ENCODE results near the gene UTRN.

The UTRN gene

DNA sequence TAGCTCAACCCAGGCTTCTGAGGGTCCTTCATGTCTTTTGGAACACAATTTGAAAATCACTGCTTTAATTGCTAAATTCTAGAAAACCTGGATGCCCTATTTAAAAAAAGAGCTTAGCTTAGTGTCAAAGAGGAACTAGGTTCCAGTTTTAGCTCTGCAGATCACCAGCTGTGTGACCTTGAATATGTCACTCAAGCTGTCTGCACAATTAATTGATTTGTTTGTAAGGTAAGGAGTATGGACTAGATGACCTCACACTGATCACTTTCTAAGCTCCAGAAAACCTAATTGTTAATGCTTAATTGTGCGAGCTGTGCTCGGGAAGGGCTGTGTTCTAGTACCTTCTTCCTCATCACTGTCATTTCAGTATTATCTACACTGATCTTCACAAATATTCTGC lies 26.2 kb downstream of the UTRN start:
- DNase-seq (ENCODE audit: low read depth in 2 of 2, low spot score in 1 of 2) = no peak

DNA sequence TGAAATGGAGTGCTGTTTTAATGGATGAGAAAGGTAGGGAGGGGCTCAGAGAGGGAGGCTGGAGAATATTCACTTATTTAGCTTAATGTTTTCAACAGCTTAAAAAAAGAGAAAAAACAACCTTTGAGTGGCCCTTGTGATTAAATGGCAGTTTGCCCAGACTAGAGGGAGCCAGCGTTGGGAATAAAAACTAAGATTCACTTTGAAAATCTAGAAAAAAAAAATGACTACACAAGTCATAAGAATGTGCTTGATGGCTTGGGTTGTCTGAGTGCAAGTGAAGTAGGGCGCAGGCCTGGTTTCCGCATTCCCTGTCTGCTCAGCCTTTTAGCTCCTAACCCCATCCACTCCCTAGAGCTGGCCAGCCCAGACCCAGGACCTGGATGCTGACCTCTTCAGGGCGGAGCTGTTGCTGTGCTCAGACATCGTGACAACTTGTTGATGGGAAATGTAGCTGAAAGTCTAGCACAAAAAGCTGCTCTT lies 28.9 kb downstream of the UTRN start:
- no peak for DNase-seq (ENCODE audit: low read depth in 2 of 2, low spot score in 1 of 2)

DNA sequence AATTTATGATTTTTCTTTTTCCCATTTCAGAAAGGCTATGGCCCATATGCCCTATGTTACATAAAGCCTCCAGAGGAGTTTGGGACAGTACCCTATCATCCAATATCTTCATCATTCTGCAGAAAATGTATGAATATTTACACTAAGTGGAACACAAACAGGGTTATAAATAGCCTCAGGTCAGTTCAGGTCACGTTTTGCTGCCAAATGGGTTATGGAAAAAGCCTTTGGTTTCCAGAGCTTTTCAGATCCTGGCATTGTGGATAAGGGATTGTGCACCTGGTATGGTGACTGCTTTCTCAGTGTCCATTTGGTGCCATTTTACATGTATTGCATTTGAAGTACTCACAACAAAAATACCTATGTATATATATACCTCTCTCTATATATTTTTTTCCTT lies 29.4 kb downstream of the UTRN start:
- DNase-seq (ENCODE audit: low read depth in 2 of 2, low spot score in 1 of 2) = no peak

DNA sequence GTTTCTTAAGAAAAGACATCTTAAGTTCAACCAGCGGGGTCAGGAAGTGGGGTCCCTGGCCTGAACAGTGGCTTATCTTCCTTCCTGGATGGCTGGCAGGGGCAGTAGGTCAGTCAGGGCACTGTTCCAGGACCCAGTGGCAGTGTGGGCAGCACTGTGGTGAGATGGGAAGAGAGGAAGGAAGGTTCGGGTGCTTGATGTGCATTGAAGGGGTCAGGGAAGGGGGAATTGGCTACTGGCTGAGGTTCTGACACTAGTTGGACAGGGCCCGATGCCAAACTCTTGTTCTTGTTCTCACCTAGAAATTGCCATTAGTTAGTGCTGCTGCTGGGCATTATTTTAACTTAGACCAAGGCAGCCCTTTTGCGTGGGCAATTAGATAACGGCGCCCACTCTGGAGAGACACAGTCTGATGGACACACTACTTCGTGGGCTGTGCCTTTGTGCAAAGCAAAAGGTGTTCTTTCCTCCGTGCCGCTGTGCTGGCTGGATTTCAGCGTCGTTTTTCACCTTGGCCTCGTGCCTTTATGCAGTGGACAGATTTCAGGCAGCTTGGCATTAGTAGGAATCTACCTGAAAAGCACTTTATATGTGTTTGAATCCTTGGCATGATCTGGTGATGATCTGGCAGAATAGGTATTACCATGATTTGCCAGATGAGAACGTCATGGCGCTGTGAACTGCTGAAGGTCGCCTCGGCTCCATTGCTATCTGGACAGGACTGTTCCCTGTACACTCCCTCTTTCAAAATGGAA lies 30.3 kb downstream of the UTRN start:
- DNase-seq (ENCODE audit: low read depth in 2 of 2, low spot score in 1 of 2) = no peak

- no peak for DNase-seq (ENCODE audit: low read depth in 2 of 2, low spot score in 1 of 2)
Observed at GRCh38 chr6:144315981-144316861, 31.1 kb downstream of the UTRN start.

GRCh38 chr6:144316862-144317195 lies 31.7 kb downstream of the UTRN start:
- no peak for DNase-seq (ENCODE audit: low read depth in 2 of 2, low spot score in 1 of 2)

DNA sequence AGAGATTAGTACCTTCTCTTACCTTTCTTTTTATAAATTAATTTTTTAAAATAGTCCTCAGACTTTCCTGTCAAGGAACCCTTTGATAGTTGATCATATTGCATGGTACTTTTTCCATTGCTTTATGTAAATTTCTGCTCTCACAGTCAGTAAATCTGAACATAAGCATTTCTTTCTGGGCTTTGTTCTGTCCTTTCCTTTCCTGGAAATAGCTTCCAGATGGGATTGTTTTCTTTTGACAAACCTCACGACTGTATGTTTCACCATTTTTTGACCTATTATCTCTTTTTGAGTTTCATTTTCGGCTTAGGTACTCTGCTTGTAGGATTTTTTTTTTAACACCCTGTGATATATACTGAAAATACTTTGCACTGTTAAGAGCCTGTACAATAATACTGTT lies 32.6 kb downstream of the UTRN start:
- DNase-seq (ENCODE audit: low read depth in 2 of 2, low spot score in 1 of 2) = no peak

DNA sequence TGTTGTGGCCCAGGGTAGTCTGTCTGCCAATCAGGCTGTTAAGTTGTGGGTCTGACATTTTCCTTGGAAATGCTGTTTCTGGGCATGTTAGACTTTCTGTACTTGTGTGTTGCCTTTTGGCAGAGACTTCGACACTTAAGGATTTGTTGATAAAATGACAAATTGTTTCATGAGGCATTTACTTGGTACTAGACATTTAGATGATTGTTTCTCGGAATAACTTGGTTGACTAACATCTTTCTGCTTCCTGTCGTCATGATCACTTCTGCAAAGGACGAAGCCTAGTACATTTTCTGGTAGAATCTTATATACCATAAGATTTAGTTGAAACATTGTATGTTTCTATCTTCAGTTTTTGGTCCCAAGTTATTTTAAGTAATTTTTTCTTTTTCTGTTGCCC lies 34.1 kb downstream of the UTRN start:
- no peak for DNase-seq (ENCODE audit: low read depth in 2 of 2, low spot score in 1 of 2)

DNA sequence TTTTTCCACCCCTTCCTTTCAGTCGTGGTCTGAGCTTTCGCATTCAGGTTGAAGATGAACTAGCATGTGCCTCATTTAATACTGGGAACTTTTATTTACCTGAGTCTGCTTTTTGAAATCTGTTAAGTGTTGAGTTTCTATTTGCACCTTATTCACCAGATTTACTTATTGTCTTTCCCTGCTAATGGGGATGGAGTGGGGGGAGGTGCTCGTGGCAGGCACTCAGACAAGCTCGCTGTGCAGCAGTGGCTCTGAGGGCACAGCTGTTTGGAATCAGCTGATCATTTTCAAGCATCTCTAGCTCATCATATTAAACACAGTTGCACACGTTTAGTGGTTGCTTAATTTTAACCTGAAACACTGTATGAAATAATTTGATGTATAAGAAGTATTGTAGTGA lies 35.6 kb downstream of the UTRN start:
- DNase-seq (ENCODE audit: low read depth in 2 of 2, low spot score in 1 of 2) = no peak

GRCh38 chr6:144321839-144322591 lies 36.9 kb downstream of the UTRN start:
- no peak for DNase-seq (ENCODE audit: low read depth in 2 of 2, low spot score in 1 of 2)

DNA sequence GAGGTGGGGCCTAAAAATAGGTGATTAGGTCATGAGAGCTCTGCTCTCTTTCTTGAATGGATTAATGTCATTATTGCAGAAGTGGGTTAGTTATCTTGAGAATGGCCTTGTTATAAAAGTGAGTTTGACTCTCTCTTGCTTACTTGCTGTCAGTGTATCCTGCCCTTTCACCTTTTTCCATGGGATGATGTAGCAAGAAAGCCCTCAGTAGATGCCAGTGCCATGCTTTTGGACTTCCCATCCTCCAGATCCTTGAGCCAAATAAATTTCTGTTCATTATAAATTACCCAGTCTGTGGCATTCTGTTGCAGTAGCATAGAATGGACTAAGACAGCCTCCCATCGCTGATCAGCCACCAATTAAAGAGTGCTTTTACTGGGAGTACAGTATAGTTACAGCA lies 40.1 kb downstream of the UTRN start:
- DNase-seq (ENCODE audit: low read depth in 2 of 2, low spot score in 1 of 2) = no peak

- no peak for DNase-seq (ENCODE audit: low read depth in 2 of 2, low spot score in 1 of 2)
Observed at GRCh38 chr6:144326393-144326792, 41.3 kb downstream of the UTRN start.

GRCh38 chr6:144327081-144327480 lies 41.9 kb downstream of the UTRN start:
- no peak for DNase-seq (ENCODE audit: low read depth in 2 of 2, low spot score in 1 of 2)

DNA sequence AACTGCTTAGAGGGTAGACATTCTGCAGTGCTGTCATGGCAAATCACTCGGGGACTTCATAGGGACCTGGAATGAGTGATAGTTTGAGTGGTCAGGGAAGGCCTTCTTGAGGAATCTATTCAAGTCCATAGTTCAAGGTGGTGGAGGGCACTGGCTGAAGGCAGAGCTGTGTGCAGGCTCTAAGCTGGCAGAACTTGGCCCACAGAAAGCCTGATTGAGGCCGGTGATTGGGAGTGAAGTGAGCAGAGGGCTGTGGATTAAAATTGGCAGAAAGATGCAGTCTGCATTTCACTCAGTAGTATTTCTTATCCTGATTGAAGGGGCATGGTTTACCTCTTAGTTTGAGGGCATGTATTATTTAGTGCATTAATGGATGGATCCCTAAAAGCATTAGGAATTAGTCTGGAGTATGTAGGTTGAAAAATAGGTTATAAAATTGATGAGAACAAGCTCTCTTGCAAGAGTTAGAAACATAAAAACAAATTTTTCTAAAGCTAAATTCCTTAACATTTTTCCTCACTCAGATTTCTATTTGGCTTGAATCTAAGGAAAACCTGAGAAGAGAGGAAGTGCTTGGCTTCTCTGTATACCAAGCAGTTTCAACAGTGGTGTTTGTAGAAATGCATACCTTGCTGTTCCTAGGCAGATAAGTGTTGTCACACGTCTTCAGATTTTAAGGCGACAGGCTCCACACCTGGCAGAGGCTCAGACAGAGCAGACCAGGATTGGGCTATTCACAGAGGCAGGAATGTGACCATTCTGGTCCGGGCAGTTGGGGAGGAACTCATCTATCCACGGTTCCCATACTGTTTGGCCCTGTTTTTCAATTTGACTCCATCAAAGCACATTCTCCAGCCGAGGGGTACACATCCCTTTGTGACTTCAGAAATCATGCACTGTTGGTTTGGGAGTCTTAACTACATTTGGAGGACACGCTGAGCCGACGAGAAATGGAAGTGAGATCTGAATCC lies 45.2 kb downstream of the UTRN start:
- no peak for DNase-seq (ENCODE audit: low read depth in 2 of 2, low spot score in 1 of 2)

DNA sequence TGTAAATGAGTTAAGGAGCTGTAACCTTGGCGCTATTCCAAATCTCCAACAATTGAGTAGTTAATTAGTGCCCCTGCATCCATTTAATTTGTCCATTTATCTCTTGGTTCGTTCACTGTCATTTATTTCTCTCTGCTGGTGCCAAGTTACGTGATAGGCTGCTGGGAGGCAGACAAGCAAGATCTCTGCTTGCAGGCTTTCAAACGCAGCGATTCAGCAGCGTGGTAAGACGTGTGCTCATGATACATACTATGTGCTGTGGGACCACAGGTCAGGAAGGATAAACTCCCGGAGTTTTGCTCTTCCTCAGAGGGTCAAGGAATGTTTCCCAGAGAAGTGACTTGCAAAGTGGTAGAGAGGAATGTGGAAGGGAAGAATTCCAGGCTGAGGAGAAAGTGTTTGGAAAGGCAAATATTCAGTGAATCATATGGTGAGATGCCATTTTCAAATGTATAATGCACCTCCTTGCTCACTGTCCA lies 46.4 kb downstream of the UTRN start:
- DNase-seq (ENCODE audit: low read depth in 2 of 2, low spot score in 1 of 2) = no peak

DNA sequence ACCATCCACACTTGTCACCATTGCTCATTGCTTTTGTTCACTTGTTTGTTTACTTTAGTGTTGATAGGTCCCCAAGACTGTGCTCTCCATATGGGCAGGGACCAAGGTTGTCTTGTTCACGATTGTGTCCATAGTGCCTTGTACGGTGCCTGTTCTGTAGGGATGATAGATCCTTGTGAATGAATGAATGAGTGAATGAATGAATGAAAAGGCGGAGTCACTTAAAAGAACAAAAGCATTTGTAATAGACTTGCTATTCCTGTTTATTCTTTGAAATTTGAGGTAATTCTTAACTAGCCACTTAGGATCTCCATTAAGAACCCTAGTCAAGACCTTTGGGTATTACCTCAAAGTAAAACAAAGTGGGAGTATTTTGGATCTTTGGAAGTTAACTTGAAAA lies 47.0 kb downstream of the UTRN start:
- no peak for DNase-seq (ENCODE audit: low read depth in 2 of 2, low spot score in 1 of 2)

DNA sequence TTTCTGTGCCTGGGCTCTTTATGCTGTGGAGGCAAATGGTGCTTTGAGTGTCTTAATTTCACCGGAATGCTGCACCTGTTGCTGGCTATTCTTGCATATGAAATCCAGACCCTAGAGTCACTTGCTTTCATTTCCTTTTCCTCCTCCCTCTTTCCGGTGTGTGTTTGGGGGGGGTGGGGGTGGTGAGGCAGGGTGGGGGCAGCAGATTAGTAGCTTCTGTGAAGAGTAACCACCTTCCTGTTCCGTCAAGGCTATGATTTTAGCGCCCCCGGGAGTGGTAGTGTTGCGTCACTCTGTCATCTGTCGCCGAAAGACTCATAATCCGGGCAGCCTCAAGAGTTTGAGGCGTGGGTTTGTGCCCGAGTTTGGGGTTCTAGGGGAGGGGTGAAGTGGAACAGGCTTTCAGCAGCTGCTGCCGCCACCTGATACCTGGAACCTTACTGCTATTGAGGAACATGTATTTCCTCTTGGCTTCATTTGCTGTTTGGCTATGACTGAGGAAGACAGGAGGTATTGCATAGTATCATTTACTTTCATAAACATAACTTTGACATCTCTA lies 49.1 kb downstream of the UTRN start:
- DNase-seq (ENCODE audit: low read depth in 2 of 2, low spot score in 1 of 2) = peak; percentile 44 to 69

All from stimulated activated CD8-positive, alpha-beta memory T cell treated with anti-CD3 and anti-CD28 coated beads, Interleukin-4, amount 100 ng/mL, for 4 hours (primary cell).